Activated CD4-positive, alpha-beta T cell treated with anti-CD3 and anti-CD28 coated beads for 4 hours (primary cell): ENCODE data around the gene PPIP5K2.
"Not testable (repeated sequence)": the region's sequence is repeated elsewhere in the genome, so short reads cannot be mapped to it uniquely, and the experiment has no call there.

Source experiments
- DNase-seq, 2 donors: peaks; one replicate each; pipeline ENCODE4 v3.0.0-alpha.2; 2020

Gene PPIP5K2

DNA sequence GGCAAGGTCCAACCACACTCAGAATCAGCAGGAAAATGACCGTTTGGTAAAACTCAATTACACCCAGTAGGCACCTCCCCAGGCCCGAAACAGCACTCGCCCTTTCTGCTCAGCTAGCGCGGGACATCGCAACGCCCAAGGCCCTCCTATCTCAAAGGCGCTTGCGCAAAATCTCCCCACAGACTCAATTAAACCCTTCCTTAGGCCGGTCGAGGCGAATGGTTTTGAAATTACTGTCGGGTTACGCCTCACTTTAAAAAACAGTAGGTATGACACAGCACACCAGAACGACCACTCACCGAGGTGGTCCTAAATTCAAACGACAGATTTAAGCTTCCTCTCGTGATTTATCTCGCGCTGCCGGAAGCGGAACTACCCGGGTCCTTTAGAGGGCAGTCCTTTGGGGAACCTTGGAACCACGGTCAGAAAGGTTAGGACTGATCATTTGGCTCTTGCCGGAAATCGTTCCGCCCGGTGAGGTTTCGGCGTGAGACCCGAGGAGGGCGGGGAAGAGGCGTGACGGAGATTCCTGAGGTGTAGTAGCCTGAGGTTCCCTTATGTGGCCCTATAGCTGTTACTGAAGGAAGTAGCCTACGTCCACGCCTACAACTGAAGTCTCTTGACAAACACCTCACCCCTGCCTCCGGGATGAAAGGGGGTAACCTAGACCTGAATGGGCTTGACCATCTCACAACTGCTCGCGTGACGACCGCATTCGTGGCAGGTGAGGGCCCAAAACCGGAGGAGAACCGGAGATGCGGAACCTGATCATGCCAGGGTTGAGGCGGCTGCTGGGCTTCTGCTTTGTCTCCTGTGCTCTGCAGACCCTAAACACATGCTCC lies at the start of gene PPIP5K2, which contains the start of gene GIN1:
Gene PPIP5K2, plus strand, starts transcription at position 537 of the 842 bp plus-strand sequence. CDS start 9,289 bp downstream, outside the sequence.
Gene GIN1, minus strand, starts transcription at position 374 of the 842 bp plus-strand sequence. CDS start 11,431 bp downstream, outside the sequence.
- DNase-seq: peak; percentile 94 to 98

DNA sequence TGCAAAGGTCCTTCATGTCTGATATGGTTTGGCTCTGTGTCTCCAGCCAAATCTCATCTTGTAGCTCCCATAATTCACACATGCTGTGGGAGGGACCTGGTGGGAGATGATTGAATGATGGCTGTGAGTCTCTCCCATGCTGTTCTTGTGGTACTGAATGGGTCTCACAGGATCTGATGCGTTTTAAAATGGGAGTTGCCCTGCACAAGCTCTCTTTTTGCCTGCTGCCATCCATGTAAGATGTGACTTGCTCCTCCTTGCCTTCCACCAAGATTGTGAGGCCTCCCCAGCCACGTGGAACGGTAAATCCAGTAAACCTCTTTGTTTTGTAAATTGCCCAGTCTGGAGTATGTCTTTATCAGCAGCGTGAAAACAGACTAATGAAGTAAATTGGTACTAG lies 46.6 kb upstream of the PPIP5K2 start:
- not testable (repeated sequence) for DNase-seq

DNA sequence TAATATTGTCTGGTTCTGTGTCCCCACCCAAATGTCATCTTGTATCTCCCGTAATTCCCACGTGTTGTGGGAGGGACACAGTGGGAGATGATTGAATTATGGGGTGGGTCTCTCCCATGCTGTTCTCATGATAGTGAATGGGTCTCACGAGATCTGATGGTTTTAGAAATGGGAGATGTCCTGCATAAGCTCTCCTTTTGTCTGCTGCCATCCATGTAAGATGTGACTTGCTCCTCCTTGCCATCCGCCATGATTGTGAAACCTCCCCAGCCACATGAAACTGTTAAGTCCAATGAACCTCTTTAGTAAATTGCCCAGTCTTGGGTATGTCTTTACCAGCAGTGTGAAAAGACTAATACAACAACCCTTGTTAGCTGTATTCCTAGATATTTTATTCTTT lies 44.7 kb upstream of the PPIP5K2 start:
- no peak for DNase-seq

DNA sequence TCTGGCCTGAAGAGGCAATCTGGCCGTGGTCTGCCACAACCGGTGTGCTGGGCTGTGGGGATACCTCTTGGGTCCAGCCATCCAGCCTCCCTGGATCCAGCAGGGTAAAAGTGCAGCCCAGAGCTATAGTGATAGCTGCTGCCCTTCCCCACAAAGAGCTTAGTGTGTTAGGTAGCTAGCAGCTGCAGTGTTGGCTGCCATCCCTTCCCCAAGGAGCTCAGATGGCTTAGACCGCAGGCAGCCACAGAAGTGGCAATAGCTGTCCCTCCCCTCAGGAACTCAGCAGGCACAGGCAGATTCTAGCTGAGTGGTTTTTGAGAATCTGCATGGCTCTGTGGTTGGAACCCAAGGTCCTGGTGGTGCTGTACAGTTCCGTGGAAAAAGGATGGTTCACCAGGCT lies 40.3 kb upstream of the PPIP5K2 start:
- DNase-seq: no peak

DNA sequence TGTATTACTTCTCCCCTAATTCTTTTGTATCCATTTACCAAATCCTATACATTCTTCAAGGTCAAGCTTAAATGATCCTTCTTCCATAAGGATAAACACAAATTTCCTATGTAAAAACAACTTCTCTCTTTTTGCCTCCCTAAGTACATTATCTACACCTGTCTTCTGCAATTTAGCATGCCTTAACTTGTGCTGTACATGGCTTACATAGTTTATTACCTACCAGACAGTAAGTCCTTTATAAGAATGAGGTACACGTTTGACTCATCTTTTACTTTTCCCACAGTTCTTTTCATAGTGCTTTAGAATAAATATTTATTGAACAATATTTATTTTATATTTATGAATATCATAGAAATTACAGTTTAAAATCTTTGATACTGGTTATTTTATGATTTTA lies 33.6 kb upstream of the PPIP5K2 start:
- DNase-seq: no peak

DNA sequence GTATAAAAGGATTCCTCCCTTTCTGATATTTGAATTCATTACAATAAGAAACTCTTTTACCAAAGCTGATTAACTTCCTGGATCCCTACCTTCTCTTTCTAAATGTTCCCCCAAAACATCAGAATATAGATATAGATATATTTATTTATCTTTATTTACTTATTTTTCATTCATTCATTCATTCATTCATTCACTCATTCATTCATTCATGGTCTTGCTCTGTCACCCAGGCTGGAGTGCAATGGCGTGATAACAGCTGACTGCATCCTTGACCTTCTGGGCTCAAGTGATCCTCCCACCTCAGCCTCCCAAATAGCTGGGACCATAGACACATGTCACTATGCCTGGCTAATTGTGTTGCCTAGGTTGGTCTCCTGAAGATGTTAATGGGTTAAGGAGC lies 30.8 kb upstream of the PPIP5K2 start:
- DNase-seq: no peak

DNA sequence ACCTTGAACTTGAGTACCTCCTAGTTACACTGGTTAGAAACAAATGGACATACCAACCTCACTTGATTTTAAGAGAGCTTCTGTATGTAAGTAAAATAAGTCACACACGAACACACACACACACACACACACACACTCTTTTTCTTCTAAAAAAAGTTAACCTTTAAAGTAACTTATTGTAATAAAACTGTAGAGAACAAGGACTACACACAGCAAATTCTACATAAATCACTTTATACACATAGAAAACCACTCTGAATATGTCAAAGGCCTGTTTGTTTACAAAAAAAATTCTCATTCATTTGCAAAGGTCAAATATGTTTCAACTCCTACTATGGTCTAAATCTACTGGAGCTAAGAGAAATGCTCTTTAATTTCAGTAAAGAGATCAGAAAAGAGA lies 29.3 kb upstream of the PPIP5K2 start:
- no peak for DNase-seq

DNA sequence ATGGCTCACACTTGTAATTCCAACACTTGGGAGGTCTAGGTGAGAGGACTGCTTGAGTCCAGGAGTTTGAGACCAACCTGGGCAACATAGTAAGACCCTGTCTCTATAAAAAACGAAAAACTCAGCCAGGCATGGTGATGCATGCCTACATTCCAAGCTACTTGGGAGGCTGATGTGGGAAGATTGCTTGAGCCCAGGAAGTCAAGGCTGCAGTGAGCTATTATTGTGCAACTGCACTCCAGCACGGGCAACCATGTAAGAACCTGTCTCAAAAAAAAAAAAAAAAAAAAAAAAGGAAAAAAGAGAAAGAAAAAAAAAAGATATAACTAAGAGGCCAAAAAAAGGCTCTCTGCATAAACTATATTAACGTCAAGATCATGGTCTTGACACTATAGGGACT lies 27.4 kb upstream of the PPIP5K2 start:
- DNase-seq: no peak

DNA sequence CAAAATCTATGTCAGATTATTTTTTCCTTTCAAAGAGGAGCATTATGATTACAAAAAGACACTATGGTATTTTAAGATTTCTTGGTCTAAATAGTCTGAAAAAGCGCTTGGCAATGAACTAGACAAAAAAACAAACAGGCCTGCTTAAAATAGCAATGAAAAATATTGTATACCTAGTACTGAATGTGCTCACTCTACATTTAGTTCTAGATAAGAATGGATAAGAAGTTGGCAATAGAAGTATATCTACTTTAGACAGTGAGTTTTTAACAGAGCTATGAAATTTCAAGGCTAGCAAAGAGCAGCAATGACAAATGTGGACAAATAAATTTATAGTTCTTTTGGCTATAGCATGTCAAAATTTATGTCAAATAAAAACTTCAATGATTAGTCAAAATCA lies 26.4 kb upstream of the PPIP5K2 start:
- DNase-seq: no peak

DNA sequence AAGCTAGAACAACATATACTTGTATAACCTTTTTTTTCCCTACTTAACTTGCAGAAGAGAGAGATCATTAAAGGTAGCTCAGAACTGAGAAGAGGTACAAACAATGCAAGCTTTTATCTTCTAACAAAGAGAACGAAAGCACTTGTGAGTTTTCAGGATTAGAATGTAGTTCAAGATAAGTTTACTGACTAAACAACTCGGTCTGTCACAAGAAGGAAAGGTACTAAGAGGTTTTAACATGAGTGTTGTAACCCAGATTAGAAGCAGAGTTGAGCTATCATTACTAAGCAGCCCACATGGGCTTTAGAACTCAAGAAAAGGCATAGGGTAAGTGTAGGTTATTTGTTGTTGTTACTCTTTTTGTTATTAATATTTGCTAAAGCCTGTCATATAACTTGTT lies 25.4 kb upstream of the PPIP5K2 start:
- no peak for DNase-seq

DNA sequence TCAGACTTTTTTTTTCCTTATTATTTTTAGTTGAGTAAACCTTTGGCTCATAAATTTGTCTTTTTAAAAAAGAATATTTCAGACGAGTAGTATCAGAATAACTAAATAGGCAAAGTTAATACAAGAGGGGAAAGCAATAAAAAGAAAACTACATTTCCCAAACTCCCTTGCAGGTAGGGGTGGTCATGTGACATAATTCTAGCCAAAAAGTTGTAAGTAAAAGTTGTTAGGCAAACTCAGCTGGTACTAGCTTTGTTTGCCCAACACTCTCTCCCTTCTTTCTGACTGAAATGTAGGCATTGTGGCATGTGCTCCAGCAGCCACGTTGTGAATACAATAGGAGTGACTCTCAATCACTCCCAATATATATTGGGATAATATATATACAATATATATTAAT lies 21.1 kb upstream of the PPIP5K2 start:
- no peak for DNase-seq

DNA sequence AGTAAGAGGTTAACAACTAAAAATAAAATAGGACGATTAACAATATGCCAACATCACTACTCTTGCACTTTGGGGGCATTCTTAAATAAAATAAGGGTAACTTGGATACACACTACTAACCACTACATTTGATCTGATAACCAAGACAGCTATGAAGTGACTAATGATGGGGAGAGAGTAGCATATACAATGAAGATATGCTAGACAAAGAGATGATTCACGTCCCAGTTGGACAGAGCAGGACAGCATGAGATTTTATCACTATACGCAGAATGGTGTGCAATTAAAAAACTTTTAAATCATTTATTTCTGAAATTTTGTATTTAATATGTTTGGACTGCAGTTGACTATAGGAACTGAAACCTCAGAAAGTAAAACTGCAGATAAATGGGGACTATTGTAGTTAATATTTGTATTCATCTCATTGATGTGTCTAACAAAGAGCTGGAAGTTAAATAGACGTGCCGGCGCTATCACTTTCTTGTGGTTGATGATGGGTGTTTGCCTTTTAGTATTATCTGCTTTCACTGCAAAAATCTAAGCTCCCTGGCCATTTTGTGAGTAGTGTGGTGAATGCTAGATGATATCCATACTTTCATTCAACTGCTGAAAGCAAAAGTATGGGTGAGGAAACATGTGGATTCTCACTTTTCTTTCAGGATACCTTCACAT lies 18.9 kb upstream of the PPIP5K2 start:
- DNase-seq: no peak

DNA sequence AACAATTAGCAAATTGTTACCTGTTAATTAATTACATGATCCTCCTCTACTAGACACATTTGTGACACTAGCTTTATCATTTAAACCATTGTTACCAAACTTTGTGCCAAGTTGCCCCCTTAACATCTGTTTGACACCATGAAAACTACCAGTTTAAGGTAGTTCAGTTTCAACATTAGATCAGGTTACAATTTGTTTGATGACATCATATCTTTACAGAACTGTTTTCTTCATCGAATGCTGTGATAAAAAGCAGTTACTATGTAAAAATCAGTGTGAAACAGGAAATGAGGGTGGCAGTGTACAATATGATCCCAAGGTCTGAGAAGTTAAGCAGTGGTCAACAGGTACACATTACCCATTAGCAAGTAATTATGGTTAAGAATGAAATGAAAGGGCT lies 17.9 kb upstream of the PPIP5K2 start:
- DNase-seq: no peak

DNA sequence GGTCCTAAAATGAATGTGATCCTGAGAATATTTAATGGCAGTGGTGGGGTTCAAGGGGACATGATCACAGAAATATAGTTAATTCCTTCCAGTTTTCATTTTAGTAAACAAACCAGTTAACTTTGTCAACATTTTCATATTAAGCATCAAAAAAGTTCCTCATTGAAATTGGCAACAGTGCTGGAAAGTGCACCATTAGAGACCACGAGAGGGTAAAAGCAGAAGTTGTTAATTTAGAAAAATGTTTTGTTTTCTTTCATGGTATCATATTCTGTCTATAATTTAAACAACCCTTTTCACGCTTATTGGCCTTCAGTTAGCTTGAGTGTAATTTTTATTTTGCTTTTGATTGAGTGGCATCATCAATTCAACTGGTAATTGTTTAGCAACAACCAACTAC lies 12.0 kb upstream of the PPIP5K2 start:
- no peak for DNase-seq

DNA sequence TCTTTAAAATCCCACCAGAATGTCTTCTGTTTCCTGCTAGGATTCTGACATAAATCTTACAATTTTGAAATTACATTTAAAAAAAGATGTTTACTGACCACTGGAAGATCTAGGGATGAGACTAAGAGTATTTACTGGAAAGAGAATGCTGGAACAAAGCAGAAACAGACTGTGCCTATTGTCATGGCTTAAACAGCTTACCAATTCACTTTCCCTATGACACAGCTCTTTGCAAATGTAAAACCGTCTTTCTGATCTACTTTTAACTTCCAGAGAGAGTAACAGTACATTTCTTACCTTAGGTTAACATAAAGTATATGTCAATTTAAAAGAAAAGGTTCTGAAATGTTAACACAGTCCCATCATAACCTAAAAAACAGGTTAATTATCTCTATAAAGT lies 10.8 kb upstream of the PPIP5K2 start:
- DNase-seq: no peak

DNA sequence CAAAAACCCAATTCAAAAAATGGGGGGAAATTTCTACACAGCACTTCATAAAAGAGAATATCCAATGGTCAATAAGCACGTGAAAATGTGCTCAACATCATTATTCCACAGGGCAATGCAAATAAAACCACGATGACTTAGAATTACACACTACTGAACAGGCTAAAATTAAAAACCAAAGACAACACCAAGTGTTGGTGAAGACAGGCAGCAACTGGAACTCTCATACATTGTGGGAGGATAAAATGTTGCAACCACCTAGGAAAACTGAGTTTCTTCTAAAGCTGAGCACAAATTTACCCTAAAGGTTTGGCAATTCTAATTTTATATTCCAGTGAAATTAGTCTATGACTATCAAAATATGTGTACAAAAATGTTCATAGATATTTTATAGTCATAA lies 9.7 kb upstream of the PPIP5K2 start:
- no peak for DNase-seq

DNA sequence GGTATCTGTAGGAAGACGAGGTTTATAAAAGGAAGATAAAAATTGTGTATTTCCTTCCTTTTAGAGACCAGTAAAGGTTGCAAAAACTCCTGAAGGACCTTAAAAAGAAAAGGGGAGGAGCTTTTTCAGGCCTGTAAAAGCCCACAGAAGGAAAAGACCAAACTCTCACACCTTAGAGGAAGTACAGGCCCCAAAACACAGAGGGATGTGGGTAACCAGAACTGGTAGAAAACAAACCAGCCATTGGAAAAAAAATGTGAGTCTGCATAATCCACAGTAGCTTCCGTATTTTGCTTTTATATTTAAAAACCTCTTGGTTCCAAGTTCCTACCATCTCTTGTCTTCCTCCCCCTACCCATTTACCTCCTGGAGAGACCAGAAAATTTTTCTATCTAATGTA lies 8.6 kb upstream of the PPIP5K2 start:
- no peak for DNase-seq

DNA sequence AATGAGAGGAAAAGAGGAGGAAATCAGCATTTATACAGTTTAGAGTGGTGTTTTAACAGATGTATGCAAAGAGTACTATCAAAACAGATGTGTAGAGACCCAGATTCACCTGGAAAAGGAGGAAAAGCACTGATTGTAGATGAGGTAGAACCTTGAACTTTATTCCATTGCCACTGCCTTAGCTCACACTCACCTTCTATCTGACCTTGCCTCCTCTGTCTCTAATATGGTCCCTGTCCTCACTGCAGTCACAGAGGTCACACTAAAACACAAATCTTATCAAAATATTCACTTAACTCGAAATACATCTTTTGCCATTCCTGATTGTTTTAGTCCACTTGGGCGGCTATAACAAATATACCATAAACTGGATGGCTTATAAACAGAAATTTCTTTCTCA lies 7.2 kb upstream of the PPIP5K2 start:
- no peak for DNase-seq

DNA sequence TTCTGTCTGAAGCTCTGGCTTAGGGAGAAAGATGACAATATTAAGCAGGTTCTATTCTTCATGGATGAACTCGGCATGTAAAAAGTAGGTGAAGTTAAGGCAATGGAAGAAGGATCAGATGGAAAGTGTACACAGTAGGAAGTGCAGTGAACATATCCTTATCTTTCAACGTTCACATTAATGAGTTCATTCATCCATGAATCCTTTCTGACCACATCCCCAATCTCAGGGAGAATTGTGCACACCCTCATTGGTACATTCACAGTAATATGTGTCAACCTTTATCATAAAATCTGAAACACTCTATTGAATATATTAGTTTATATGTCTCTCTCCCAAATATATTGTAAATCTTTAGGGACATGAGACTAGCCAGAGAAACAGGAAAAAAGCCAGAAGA lies 5.7 kb upstream of the PPIP5K2 start:
- DNase-seq: no peak

DNA sequence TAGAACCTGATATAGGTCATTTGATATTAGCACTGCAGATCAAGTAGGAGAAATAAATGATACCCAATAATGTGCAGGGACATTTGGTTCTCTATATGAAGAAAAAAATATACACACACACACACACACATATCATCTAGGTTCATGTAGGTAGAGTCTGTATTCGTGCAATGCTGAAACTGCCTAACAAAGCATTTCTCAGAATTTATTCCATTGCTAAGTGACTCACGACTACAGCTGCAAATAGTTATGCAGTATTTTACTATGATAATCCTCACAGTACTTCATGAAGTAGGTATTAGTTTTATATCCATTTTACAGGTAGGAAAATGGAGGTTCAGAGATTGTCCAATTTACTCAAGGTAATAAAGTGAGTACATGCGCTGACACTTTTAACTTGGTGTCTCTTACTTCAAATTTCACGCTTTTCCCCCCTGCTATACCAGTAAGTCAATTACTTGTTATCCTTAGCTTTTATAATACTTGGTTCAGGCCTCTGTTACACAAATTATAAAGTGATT lies 2.6 kb upstream of the PPIP5K2 start:
- no peak for DNase-seq

DNA sequence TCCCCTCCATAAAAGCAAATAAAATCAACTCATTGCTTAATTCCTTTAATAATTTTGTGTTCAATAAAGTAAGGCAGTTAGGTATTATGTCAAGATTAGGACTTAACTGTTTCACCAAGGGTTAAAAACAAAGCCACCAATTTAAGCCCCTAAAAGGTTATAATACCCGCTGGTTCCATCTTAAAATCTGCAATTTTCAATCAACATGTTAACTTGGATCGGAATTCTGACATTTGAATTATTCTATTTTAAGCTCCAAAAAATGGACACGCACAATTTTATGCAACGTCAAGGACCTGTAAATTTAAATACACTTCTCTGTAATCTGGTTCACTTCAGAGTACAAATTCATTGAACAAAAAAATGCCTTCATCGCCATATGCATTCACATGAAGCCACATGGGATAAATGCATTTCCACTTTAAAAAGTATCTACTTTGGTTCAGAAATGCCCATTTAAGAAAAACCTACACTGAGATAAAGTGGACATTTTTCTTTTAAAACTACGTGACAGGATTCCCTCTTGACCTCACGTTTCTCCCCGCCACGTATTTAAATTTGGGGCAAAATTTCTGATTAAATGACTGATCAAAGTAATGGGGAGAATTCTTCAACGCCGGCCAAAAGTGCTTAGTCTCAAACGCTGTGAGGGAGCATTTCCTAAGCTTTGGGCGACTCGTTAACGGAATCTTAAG lies 884 bp upstream of the PPIP5K2 start:
- DNase-seq: no peak

DNA sequence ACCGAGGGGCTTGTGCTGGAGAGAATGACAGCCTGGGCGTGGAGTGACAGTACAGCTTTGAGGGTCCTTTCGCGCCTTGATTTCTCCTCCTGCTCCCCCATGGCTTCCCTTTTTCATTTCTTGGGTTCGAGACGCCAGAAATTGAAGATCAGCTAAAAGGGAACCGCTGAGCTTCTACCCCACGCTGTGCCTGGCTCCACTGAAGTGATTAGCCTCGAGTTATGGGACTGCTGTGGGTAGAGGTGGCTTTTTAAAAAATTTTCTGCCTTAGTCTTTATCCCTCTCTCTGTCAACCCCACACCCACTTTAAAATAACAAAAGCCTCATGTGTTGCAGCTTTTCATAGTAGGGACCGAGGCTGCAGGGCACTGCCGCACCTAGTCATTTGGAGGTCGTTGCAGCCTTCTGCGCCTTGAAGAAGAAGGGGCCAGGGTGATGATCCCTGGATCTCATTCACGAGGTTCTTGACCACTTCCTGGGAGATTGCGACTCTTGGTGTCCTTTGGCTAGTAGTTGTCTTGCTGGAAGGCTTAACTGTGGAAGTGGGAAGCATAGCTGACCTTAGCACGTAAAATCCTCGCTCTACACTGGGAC lies 603 bp downstream of the PPIP5K2 start:
- peak in 1 of 2 donors; percentile 2 for DNase-seq

DNA sequence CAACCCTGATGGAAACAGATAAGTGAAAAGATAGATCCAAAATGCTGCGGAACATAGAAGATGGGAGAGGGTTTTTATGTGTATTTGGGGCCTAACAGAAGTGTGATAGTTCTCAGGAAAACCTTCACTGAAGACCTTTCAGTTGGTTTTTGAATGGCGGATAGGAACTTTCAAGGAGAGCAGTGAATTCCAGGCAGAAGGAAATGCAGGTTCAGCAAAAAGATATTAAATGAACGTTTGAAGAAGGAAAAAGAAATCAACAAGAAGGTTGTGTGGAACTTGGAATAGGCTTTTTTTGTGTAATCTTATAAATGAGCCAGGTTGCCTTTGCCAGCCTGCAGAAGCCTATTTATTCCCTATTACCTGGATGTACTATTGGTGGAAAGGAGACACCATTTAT lies 2.1 kb downstream of the PPIP5K2 start:
- no peak for DNase-seq
